HG03097 (cell line): Measurements from ENCODE around the gene ATG9A.
"Not testable (repeated sequence)": the region's sequence is repeated elsewhere in the genome, so short reads cannot be mapped to it uniquely, and the experiment has no call there.

Experiments
- ATAC-seq: cut with Tn5 transposase; IDR thresholded peaks from one replicate; pipeline ENCODE4 v1.9.1; 2021; ENCODE audit not compliant: unreplicated experiment, low FRiP score

ATG9A gene

DNA sequence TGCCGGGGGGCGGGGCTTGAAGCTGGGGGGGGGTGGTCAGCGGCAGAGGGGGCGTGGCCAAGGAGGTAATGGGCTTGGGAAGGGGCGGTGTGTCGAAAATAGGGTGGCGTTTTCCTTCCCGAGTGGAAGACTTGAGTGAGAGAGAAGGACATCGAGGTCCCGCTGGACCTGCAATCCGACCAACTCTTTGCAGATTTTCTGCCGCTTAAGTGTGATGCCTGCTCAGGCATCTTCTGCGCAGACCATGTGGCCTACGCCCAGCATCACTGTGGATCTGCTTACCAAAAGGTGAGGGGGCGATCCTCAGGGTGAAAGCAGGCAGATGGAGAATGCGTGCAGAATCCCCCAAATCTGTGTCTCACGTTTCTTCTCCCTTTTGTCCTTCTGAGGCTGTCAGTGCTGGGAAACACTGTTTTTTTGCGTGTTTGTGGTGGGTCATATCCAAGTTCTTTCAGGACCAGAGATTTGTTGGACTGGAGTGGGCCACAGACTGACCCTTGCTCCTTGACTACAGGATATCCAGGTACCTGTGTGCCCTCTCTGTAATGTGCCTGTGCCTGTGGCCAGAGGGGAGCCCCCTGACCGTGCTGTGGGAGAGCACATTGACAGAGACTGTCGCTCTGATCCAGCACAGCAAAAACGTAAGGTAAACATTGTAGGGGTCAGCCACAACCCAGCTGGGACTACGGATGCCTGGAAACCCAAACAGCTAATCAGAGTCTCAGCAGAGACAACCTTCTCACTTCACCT is 22.1 kb downstream of the ATG9A start:
- no peak for ATAC-seq

DNA sequence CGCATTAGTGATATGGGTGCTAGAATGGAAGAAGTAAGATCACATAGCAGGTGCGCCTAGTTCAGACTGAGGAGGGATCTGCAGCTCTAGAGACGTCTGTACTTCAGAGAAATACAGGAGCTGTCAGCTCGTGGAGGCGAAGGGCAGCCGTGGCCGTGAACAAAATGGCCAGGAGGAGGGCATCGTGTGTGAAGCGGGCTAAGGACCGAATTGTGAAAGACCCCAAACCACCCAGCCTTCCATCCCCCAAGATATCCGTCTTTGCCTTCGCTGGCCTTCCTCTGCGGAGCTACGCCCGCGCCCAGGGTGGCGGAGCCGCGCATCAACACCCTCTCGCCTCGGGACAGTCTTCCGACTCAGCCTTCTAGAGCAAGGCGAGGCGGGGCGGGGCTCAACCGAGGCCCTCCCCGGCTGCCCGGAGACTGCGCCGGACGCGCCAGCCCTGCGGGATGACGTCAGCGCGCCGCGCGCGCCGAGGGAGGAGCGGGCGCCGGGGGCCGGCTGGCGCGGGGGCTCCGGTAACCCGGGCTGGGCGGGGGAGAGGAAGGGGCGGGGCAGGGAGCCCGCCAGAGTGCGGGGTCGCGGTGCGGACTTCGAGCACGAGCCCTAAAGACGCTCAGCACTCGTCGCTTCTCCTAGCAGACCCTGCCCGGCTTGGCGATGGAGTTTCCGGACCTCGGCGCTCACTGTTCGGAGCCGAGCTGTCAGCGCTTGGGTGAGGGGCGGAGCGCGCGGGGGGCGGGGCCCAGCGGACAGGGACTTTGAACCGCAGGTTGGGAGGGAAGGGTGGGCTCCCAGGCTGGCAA is 22.9 kb downstream of the ATG9A start, which contains the start of gene ZFAND2B:
ZFAND2B (plus strand) TSS at position 455 of the 806 bp plus-strand sequence; CDS start at position 661, 206 bp downstream.
- peak; percentile 93 for ATAC-seq

- no peak for ATAC-seq
These were observed 23.5 kb downstream of the ATG9A start for GRCh38 chr2:219205981-219206327.

DNA sequence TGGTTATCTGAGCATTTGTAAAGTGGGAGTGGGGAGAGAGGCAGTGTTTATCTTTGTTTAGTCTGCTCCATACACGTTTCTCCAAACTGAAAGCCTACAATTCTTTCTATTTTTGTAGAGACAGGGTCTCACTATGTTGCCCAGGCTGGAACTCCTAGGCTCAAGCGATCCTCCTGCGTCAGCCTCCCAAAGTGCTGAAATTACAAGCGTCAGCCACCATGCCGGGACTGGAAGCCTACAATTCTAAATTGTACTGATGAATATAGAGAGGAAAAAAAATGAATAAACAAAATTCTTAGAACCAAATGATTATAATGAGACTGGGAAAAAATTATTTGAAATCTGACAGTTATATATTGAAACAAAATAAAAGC is 24.3 kb downstream of the ATG9A start:
- no peak for ATAC-seq

DNA sequence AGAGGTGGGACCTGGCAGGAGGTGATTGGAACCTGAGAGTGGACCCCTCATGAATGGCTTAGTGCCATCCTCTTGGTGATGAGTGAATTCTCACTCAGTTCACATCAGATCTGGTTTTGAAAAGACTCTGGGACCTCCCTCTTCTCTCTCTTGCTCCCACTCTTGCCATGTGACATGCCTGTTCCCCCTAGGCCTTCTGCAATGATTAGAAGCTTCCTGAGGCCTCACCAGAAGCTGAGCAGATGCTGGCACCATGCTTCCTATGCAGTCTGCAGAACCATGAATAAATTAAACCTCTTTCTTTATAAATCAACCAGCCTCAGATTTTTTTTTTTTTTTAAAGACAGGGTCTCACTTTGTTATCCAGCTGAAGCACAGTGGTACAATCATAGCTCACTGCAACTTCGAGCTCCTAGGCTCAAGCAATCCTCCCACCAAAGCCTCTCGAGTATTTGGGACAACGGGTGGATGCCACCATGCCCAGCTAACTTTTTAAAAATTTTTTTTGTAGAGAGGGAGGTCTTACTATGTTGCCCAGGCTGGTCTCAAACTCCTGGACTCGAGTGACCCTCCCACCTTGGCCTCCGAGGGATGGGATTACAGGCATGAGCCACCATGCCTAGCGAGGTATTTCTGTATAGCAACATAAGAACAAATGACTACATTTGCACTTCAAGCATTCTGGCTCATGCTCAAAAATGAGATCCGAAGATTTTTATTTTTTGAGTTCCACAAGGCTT is 24.8 kb downstream of the ATG9A start:
- ATAC-seq = no peak

DNA sequence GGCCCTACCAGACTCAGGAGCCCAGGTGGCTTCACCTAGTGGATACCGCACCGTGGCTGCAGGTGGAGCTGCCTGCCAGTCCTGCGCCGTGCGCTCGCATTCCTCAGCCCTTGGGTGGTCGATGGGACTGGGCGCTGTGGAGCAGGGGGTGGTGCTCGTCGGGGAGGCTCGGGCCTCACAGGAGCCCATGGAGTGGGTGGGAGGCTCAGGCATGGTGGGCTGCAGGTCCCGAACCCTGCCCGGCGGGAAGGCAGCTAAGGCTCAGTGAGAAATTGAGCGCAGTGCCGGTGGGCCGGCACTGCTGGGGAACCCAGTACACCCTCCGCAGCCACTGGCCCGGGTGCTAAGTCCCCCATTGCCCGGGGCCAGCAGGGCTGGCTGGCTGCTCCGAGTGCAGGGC is 28.1 kb downstream of the ATG9A start:
- ATAC-seq = not testable (repeated sequence)

GRCh38 chr2:219200502-219201326 is 28.7 kb downstream of the ATG9A start:
- ATAC-seq = not testable (repeated sequence)

DNA sequence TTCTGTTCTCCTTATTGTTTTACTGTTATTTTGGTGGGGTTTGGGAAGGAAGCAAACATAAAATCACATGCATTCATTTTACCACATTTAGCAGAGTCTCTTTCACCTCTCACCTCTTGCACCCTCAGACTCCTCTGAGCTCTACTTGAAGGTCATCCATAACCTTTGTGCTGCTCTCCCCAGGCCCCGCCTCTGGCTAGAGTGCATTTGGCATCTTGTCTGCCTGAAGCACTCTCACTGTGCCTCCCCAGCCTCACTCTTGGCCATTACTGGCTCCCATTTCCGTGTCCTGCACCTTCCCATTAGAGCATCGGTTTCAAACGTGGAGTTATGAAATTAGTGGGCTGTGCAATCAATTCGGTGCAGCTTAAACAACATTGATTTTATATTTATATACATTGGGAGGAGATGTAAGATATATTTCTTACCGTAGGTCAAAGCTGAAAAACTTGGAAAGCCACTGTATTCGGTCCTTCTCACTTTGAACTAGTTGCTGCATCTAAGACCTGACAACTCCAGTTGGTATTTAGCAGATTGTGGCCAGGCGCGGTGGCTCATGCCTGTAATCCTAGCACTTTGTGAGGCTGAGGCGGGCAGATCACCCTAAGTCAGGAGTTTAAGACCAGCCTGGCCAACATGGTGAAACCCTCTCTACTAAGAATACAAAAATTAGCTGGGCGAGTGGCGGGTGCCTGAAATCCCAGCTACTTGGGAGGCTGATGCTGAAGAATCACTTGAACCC is 29.8 kb downstream of the ATG9A start:
- ATAC-seq = no peak

- no peak for ATAC-seq
These were observed 30.5 kb downstream of the ATG9A start for GRCh38 chr2:219198974-219199373.

DNA sequence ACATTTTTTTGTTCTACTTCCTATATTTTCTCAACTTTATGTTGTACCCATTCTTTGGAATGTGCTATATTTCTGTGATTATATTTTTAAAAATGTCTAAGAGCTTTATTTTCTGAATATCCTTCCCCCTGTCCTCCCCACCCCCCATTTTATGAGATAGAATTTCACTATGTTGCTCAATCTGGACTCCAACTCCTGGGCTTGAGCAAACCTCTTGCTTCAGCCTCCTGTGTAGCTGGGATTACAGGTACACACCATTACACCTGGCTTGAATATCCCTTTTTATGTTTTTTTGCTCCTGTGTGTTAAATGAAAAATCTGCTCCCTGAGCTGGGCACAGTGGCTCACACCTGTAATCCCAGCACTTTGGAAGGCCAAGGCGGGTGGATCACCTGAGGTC is 32.0 kb downstream of the ATG9A start:
- no peak for ATAC-seq

GRCh38 chr2:219186754-219187456 is 42.5 kb downstream of the ATG9A start:
- ATAC-seq = no peak

GRCh38 chr2:219184121-219184520 is 45.3 kb downstream of the ATG9A start:
- ATAC-seq = no peak

DNA sequence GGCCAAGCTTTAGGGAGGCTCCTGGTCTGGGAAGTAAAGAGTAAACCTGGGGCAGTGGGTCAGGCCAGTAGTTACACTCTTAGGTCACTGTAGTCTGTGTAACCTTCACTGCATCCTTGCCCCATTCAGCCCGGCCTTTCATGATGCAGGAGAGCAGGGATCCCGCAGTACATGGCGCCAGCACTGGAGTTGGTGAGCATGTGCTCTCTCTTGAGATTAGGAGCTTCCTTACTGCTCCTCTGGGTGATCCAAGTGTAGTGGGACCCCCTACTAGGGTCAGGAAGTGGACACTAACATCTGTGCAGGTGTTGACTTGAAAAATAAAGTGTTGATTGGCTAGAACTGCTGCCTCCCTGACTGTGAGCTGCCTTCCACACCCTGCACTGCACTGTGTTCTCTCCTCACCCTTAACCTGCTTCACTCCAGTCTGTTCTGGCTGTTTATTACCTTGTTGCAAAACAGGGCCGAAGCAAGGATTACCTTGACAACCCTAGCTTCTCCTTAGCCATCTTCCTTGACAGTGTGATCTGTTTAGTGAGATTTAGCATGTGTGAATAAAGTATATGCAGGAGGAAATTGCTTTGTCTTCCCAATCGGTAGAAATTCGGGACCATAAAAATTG is 46.2 kb downstream of the ATG9A start:
- ATAC-seq = no peak

DNA sequence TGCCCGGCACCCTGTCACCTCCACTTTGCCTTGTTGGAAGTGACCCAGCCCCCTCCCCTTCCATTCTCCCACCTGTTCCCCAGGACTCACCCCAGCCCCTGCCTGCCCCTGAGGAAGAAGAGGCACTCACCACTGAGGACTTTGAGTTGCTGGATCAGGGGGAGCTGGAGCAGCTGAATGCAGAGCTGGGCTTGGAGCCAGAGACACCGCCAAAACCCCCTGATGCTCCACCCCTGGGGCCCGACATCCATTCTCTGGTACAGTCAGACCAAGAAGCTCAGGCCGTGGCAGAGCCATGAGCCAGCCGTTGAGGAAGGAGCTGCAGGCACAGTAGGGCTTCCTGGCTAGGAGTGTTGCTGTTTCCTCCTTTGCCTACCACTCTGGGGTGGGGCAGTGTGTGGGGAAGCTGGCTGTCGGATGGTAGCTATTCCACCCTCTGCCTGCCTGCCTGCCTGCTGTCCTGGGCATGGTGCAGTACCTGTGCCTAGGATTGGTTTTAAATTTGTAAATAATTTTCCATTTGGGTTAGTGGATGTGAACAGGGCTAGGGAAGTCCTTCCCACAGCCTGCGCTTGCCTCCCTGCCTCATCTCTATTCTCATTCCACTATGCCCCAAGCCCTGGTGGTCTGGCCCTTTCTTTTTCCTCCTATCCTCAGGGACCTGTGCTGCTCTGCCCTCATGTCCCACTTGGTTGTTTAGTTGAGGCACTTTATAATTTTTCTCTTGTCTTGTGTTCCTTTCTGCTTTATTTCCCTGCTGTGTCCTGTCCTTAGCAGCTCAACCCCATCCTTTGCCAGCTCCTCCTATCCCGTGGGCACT is 46.9 kb downstream of the ATG9A start:
- ATAC-seq = no peak

- no peak for ATAC-seq
These were observed 47.9 kb downstream of the ATG9A start for GRCh38 chr2:219181531-219181930.

GRCh38 chr2:219180961-219181360 is 48.5 kb downstream of the ATG9A start:
- no peak for ATAC-seq

- no peak for ATAC-seq
These were observed 49.6 kb downstream of the ATG9A start for GRCh38 chr2:219179601-219180465.
